VCaP (cell line): ENCODE measurements around the gene TMEM89.

Experiments used
- H3K27ac ChIP-seq: fragments of 450-650 bp; 2 replicates; pipeline ENCODE4 v1.5.1; 2017
- TF ChIP-seq, protein P1 (sequence below): fragments of 450-650 bp; conservative IDR thresholded peaks from 2 replicates; pipeline ENCODE4 v1.5.1; 2017; ENCODE audit warnings: mild to moderate bottlenecking, moderate library complexity

TMEM89 gene

GRCh38 chr3:48651771-48652170 is 30.2 kb upstream of the TMEM89 start:
- H3K27ac ChIP-seq: no peak overlapping the region
- TF ChIP-seq, protein P1, sequence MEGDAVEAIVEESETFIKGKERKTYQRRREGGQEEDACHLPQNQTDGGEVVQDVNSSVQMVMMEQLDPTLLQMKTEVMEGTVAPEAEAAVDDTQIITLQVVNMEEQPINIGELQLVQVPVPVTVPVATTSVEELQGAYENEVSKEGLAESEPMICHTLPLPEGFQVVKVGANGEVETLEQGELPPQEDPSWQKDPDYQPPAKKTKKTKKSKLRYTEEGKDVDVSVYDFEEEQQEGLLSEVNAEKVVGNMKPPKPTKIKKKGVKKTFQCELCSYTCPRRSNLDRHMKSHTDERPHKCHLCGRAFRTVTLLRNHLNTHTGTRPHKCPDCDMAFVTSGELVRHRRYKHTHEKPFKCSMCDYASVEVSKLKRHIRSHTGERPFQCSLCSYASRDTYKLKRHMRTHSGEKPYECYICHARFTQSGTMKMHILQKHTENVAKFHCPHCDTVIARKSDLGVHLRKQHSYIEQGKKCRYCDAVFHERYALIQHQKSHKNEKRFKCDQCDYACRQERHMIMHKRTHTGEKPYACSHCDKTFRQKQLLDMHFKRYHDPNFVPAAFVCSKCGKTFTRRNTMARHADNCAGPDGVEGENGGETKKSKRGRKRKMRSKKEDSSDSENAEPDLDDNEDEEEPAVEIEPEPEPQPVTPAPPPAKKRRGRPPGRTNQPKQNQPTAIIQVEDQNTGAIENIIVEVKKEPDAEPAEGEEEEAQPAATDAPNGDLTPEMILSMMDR: no peak

DNA sequence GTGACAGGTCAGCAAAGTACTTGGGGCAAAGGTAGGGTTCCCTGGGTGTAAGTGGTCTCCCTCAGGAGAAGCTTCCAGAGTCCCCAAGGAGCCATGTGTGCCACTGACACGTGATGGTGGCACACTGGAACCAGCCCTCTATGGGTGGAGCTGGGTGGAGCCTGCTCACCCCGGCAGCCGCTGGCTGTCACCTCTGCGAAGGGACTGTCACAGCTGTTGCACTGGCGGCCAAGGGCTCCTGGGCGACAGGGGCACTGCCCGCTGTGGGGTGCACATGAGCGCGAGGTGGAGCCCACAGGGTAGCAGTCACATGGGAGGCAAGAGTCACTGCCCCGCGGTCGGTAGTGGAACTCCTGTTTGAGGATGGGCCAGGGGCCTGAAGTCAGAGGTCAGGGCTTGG is 29.2 kb upstream of the TMEM89 start:
- H3K27ac ChIP-seq: no peak overlapping the region
- TF ChIP-seq, protein P1: no peak

- TF ChIP-seq, protein P1: no peak
- no peak overlapping the region for H3K27ac ChIP-seq
These were observed 26.8 kb upstream of the TMEM89 start for GRCh38 chr3:48648188-48648850.

- no peak overlapping the region for H3K27ac ChIP-seq
- TF ChIP-seq, protein P1: no peak
These were observed 26.1 kb upstream of the TMEM89 start for GRCh38 chr3:48647714-48648113.

DNA sequence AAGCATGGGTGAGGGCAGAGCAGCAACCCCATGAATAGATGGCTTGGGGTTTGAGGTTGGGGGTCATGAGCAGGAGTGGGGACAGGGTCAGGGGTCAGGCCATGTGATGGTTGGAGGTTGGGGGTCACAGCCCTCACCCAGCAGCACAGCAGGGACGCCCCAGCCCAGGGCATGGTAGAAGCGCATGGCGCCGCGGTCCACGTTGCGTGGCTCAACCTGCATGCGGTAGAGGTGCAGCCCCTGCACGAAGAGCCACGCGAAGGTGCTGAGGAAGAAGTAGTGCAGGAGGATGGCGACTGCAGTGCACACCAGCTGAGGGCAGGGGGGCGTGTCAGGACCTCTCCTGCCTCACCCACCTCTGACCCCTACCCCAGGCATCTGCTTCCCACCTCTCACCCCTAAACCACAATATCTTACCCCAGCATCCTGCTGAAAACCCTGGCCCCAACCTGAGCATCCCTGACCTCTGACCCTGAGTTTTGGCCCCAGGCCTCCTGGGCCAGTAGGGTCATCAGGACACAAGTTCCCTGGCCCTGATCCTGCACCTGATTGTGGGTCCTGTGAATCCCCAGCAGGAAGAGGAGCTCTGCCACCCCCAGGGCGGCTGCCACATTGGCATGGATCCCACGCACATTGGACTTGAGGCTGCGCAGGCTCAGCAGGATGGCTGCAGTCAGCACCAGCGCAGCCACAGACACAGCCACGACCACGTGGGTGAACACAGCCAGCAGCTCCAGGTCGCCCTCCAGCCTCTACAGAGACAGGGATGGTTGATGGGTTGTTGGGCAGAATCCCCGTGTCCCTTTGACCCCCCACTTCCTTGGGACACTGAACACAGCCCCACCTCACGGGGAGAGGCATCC is 23.6 kb upstream of the TMEM89 start:
- H3K27ac ChIP-seq: no peak overlapping the region
- TF ChIP-seq, protein P1: no peak

GRCh38 chr3:48642605-48643004 is 21.0 kb upstream of the TMEM89 start:
- TF ChIP-seq, protein P1: no peak
- no peak overlapping the region for H3K27ac ChIP-seq

DNA sequence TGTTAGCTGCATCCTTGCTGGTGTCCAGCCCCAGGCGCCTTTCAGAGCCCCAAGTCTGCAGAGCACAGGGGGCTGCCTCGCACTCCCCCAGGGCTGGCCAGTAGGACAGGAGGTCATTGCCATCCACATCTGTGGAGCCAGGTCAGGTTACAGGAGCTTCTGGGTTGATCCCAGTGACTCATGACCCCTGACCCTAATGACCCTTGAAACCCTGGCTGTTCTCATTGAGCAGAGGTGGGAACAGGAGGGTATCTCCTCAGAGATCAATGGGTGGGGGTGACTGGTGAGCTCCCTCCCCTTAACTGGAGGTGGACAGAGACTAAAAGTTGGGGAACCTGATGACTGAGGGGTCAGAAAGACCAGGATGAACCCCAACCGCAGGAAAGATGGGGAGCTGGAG is 19.8 kb upstream of the TMEM89 start:
- TF ChIP-seq, protein P1: no peak
- H3K27ac ChIP-seq: no peak overlapping the region
